H1 (cell line): ENCODE results near the gene INTS7. TPM values are rescaled to one million over a fixed set of nuclear protein-coding genes. Genes with fewer than 3 reads are reported as not detected.
A peak's percentile ranks its signal among the peaks of the same experiment; 100 is the strongest.

Experiments used
- CTCF ChIA-PET: fragments of 300-600 bp; sonication (Branson Sonifier 250); formaldehyde crosslinking; loops from one replicate; lab custom pipeline; 2021; ENCODE audit not compliant: partially characterized antibody; lab: Charles Lee
- POLR2A ChIA-PET: fragments of 300-600 bp; sonication (Branson Sonifier 250); formaldehyde crosslinking; loops from one replicate; lab custom pipeline; 2021; ENCODE audit warnings: inconsistent platforms; ENCODE audit not compliant: partially characterized antibody; lab: Charles Lee
- DNase-seq, 2 experiments: peaks; one replicate each; pipeline versions ENCODE4 v3.0.0 to v3.0.0-alpha.2; 2010 to 2022; ENCODE audit warnings: low spot score in 2 of 2, low read depth in 1 of 2, mixed read lengths in 1 of 2
- FAIRE-seq: peaks from 2 replicates; lab custom pipeline; 2011; peaks lifted over from hg19 to GRCh38; lab: Jason Lieb, UNC
- H2AFZ ChIP-seq: 2 replicates; pipeline ENCODE4 v1.8.1; 2012; ENCODE audit warnings: low read length, inconsistent platforms
- H2AK5ac ChIP-seq: 2 replicates; pipeline ENCODE4 v1.6.1; 2013; ENCODE audit warnings: low read depth, low read length
- H2BK120ac ChIP-seq: replicated peaks from 2 replicates; pipeline ENCODE3; 2013; ENCODE audit warnings: low read depth, low read length, inconsistent platforms
- H2BK12ac ChIP-seq: 2 replicates; pipeline ENCODE4 v1.6.1; 2013; ENCODE audit warnings: low read depth, low read length
- H2BK15ac ChIP-seq: 2 replicates; pipeline ENCODE4 v1.6.1; 2013; ENCODE audit warnings: low read length
- H2BK20ac ChIP-seq: 2 replicates; pipeline ENCODE4 v1.6.1; 2013; ENCODE audit warnings: low read length
- H2BK5ac ChIP-seq: 2 replicates; pipeline ENCODE4 v1.6.1; 2013; ENCODE audit warnings: low read depth, low read length
- H3K14ac ChIP-seq: 2 replicates; pipeline ENCODE4 v1.6.1; 2013; ENCODE audit warnings: inconsistent platforms; ENCODE audit not compliant: insufficient read length
- H3K18ac ChIP-seq: 2 replicates; pipeline ENCODE4 v1.6.1; 2013; ENCODE audit warnings: low read length; ENCODE audit errors: extremely low read depth
- H3K23ac ChIP-seq: 2 replicates; pipeline ENCODE4 v1.6.1; 2013; ENCODE audit warnings: inconsistent platforms; ENCODE audit not compliant: insufficient read length
- H3K23me2 ChIP-seq: 2 replicates; pipeline ENCODE4 v1.6.1; 2013; ENCODE audit warnings: low read depth, low read length
- H3K27ac ChIP-seq: 2 replicates; pipeline ENCODE4 v1.6.1; 2011; ENCODE audit warnings: low read depth, low read length, inconsistent platforms
- H3K27me3 ChIP-seq, 4 experiments: replicated peaks in 1 of 4; 1 replicate in 1 of 4; 2 replicates in 3 of 4; pipeline versions ENCODE4 v1.6.1 to v1.8.1; 2011 to 2013; ENCODE audit warnings: low read length in 3 of 4, mild to moderate bottlenecking in 3 of 4, inconsistent platforms in 2 of 4, mixed read lengths in 2 of 4, moderate library complexity in 1 of 4; ENCODE audit not compliant: control insufficient read depth in 3 of 4, insufficient read depth in 3 of 4; ENCODE audit errors: extremely low read depth in 1 of 4
- H3K36me3 ChIP-seq, 4 experiments: 2 replicates each; pipeline versions ENCODE4 v1.6.1 to v1.8.1; 2011 to 2013; ENCODE audit warnings: mild to moderate bottlenecking in 4 of 4, low read length in 3 of 4, moderate library complexity in 2 of 4, control low read depth in 1 of 4, inconsistent platforms in 1 of 4; ENCODE audit not compliant: insufficient read depth in 4 of 4, control insufficient read depth in 2 of 4
- H3K4ac ChIP-seq: replicated peaks from 2 replicates; pipeline ENCODE3; 2013; ENCODE audit warnings: low read length, low read depth, mixed read lengths, inconsistent platforms; ENCODE audit not compliant: insufficient read length
- H3K4me1 ChIP-seq, 4 experiments: replicated peaks in 1 of 4; 1 replicate in 1 of 4; 2 replicates in 3 of 4; pipeline versions ENCODE4 v1.6.1 to v1.8.1; 2011 to 2013; ENCODE audit warnings: low read length in 3 of 4, inconsistent platforms in 2 of 4, mixed read lengths in 1 of 4; ENCODE audit not compliant: insufficient read depth in 4 of 4, control insufficient read depth in 3 of 4
- H3K4me2 ChIP-seq, 2 experiments: 2 replicates each; pipeline versions ENCODE4 v1.6.1 to v1.8.1; 2011 to 2013; ENCODE audit warnings: low read depth in 2 of 2, low read length in 2 of 2, control low read depth in 1 of 2, inconsistent platforms in 1 of 2, mild to moderate bottlenecking in 1 of 2; ENCODE audit not compliant: insufficient read depth in 1 of 2
- H3K4me3 ChIP-seq, 4 experiments: fragments of 200-600, 300-600 bp in 1 of 4; sonication (generic), shearing (Covaris generic), sonication (Bioruptor Twin) in 1 of 4; 2 replicates each; pipeline versions ENCODE4 v1.5.1 to v1.8.1; 2011 to 2016; ENCODE audit warnings: low read length in 4 of 4, low read depth in 3 of 4, control low read depth in 2 of 4, inconsistent platforms in 2 of 4, mild to moderate bottlenecking in 2 of 4, mixed read lengths in 1 of 4, moderate library complexity in 1 of 4; ENCODE audit not compliant: insufficient read depth in 2 of 4; ENCODE audit errors: extremely low read depth in 1 of 4
- H3K56ac ChIP-seq: replicated peaks from 2 replicates; pipeline ENCODE3; 2013; ENCODE audit warnings: low read depth, mild to moderate bottlenecking, mixed read lengths, low read length, inconsistent platforms; ENCODE audit not compliant: insufficient read length
- H3K79me1 ChIP-seq: 2 replicates; pipeline ENCODE4 v1.6.1; 2013; ENCODE audit warnings: low read depth, low read length, control low read depth
- H3K79me2 ChIP-seq, 2 experiments: 2 replicates each; pipeline versions ENCODE4 v1.6.1 to v1.8.1; 2012 to 2013; ENCODE audit warnings: low read length in 2 of 2, mild to moderate bottlenecking in 2 of 2, inconsistent platforms in 1 of 2; ENCODE audit not compliant: insufficient read depth in 2 of 2, control insufficient read depth in 1 of 2
- H3K9ac ChIP-seq, 4 experiments: replicated peaks in 1 of 4; 1 replicate in 1 of 4; 2 replicates in 3 of 4; pipeline versions ENCODE4 v1.6.1 to v1.8.1; 2011 to 2013; ENCODE audit warnings: low read depth in 3 of 4, low read length in 3 of 4, control low read depth in 2 of 4, mild to moderate bottlenecking in 2 of 4, moderate library complexity in 2 of 4, inconsistent platforms in 1 of 4; ENCODE audit errors: extremely low read depth in 1 of 4
- H3K9me3 ChIP-seq, 2 experiments: 2 replicates each; pipeline versions ENCODE4 v1.6.1 to v1.8.1; 2012 to 2013; ENCODE audit warnings: mild to moderate bottlenecking in 2 of 2, moderate library complexity in 2 of 2, control low read depth in 1 of 2, inconsistent platforms in 1 of 2, low read depth in 1 of 2, low read length in 1 of 2, mixed read lengths in 1 of 2; ENCODE audit not compliant: insufficient read depth in 2 of 2
- H4K20me1 ChIP-seq, 2 experiments: replicated peaks in 1 of 2; 2 replicates each; pipeline versions ENCODE3 to v1.8.1; 2011 to 2013; ENCODE audit warnings: inconsistent platforms in 2 of 2, low read length in 2 of 2, mild to moderate bottlenecking in 1 of 2; ENCODE audit not compliant: insufficient read depth in 2 of 2, control insufficient read depth in 1 of 2
- H4K5ac ChIP-seq: 2 replicates; pipeline ENCODE4 v1.6.1; 2013; ENCODE audit warnings: low read length, low read depth, mixed read lengths, inconsistent platforms; ENCODE audit not compliant: insufficient read length
- H4K8ac ChIP-seq: 2 replicates; pipeline ENCODE4 v1.8.0; 2013; ENCODE audit warnings: mild to moderate bottlenecking, moderate library complexity, low read length, inconsistent platforms; ENCODE audit not compliant: insufficient read depth; ENCODE audit errors: extremely low read depth
- H4K91ac ChIP-seq: replicated peaks from 2 replicates; pipeline ENCODE3; 2013; ENCODE audit warnings: low read length, mixed read lengths, inconsistent platforms; ENCODE audit not compliant: insufficient read length
- MAFK ChIP-seq: IDR thresholded peaks from 2 replicates; pipeline ENCODE4 v1.6.1; 2012; ENCODE audit warnings: low read depth, mild to moderate bottlenecking, improper control_type of control experiment, low read length
- WGBS, 2 experiments: shearing (Covaris generic) in 1 of 2; methylation state at CpG; one replicate each; pipeline versions ENCODE4 v1.1.6 to v1.1.7; 2013 to 2015; ENCODE audit warnings: low lambda C conversion rate in 2 of 2, mixed read lengths in 2 of 2, inconsistent platforms in 1 of 2, low coverage in 1 of 2, missing lambda C conversion rate in 1 of 2; ENCODE audit not compliant: insufficient replicate concordance in 2 of 2, insufficient coverage in 1 of 2, insufficient read length in 1 of 2; ENCODE audit errors: extremely low coverage in 1 of 2, missing lambda C conversion rate in 1 of 2; 5-methylcytosine and 5-hydroxymethylcytosine counted together
- polyA plus RNA-seq, 7 experiments: library from polyadenylated mRNA; depleted of rRNA in 3 of 7; stranded (reverse) in 5 of 7; unstranded in 2 of 7; fragments of >200 nt in 5 of 7; fragments of 200-250 nt in 2 of 7; gene quantifications; 1 replicate in 5 of 7; 2 replicates in 1 of 7; 4 replicates in 1 of 7; pipeline versions ENCODE4 v1.2.1 to v1.2.3, GENCODE V29; 2011 to 2013; ENCODE audit warnings: missing spikeins in 2 of 7, mixed read lengths in 2 of 7
- total RNA-seq: library from RNA; stranded (reverse); fragmentation: NEBNext Ultra II Directional; extraction: Animal tissue kit (Norgen Biotek cat#: 25700); gene quantifications from 2 replicates; pipeline ENCODE4 v1.2.1, GENCODE V29; 2021
- TF ChIP-seq, protein P1 (sequence below): IDR thresholded peaks from 2 replicates; pipeline ENCODE4 v1.6.1; 2012; ENCODE audit warnings: inconsistent platforms

INTS7 gene
- total and polyA plus RNA-seq, 2 of the 8 experiments (the other 6 are each of a cell fraction or from before 2014, with no cell fraction given) = 15.2 to 22.4 TPM

DNA sequence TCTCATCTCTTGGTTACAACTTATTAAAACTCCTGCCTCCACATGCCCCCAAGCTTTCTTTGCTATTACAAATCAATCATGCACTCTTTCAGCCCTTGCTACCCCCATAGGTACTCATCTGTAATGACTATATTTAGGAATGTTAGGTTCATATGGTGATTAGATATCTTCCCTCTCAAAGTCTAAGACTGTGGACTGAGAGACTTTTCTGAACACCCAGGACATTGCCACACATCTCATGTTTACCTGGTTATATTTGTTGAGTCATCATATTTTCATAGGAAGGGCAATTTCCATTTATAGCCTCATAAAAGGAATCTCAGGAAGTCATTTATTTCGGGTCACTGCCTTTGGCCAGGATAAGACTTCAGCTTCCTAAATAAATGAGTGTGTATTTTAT lies 123.3 kb downstream of the INTS7 start:
- Histone ChIP-seq H2AK5ac (no peak overlapping the region), H3K79me1 (no peaks in the 10 kb centered on the region), H3K4me3 (no peak overlapping the region), H3K14ac (no peak overlapping the region), H3K56ac (no peak overlapping the region), H3K9ac (no peak overlapping the region), H3K23ac (no peak overlapping the region), H2AFZ (no peak overlapping the region), H4K91ac (no peak overlapping the region), H3K18ac (no peak overlapping the region), H3K23me2 (no peaks in the 10 kb centered on the region), H2BK20ac (no peak overlapping the region), H3K4ac (no peak overlapping the region), H3K4me2 (no peak overlapping the region), H3K9me3 (peaks cover 0 to 6% of the 10 kb centered on the region in 2 experiments; a peak in 2 of 4 replicates), H2BK120ac (no peak overlapping the region), H2BK15ac (no peak overlapping the region), H3K27ac (no peak overlapping the region), H2BK5ac (no peak overlapping the region), H3K27me3 (no peaks in the 10 kb centered on the region), H3K4me1 (no peaks in the 10 kb centered on the region), H4K5ac (no peak overlapping the region), H4K20me1 (no peaks in the 10 kb centered on the region), H3K36me3 (no peaks in the 10 kb centered on the region), H4K8ac (no peak overlapping the region), H3K79me2 (no peaks in the 10 kb centered on the region), H2BK12ac (no peak overlapping the region)
- CTCF ChIA-PET = interaction anchor here (1.2 to 1.3 kb wide), 2 partner anchors 10 to 13 kb away, joined by 3 read pairs; no protein-coding TSS in a partner anchor
- TF ChIP-seq, protein P1, sequence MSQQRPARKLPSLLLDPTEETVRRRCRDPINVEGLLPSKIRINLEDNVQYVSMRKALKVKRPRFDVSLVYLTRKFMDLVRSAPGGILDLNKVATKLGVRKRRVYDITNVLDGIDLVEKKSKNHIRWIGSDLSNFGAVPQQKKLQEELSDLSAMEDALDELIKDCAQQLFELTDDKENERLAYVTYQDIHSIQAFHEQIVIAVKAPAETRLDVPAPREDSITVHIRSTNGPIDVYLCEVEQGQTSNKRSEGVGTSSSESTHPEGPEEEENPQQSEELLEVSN = no peak
- TF ChIP-seq MAFK = peak; percentile 73; the same call in 1 of the 2 replicates
- DNase-seq (no peak), FAIRE-seq (no peak)
- POLR2A ChIA-PET = no interaction called here
- 90% methylated on average over 1 of the region's 1 CpG; no CpG with 5 or more reads in 1 of the 2 experiments for WGBS, 2 experiments
